HG02885 (cell line): ENCODE results near the gene AMDHD1.

ENCODE experiments used
- ATAC-seq: cut with Tn5 transposase; IDR thresholded peaks from one replicate; pipeline ENCODE4 v1.9.1; 2021; ENCODE audit warnings: mild to moderate bottlenecking; ENCODE audit not compliant: unreplicated experiment, poor library complexity

The AMDHD1 gene, protein sequence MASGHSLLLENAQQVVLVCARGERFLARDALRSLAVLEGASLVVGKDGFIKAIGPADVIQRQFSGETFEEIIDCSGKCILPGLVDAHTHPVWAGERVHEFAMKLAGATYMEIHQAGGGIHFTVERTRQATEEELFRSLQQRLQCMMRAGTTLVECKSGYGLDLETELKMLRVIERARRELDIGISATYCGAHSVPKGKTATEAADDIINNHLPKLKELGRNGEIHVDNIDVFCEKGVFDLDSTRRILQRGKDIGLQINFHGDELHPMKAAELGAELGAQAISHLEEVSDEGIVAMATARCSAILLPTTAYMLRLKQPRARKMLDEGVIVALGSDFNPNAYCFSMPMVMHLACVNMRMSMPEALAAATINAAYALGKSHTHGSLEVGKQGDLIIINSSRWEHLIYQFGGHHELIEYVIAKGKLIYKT

DNA sequence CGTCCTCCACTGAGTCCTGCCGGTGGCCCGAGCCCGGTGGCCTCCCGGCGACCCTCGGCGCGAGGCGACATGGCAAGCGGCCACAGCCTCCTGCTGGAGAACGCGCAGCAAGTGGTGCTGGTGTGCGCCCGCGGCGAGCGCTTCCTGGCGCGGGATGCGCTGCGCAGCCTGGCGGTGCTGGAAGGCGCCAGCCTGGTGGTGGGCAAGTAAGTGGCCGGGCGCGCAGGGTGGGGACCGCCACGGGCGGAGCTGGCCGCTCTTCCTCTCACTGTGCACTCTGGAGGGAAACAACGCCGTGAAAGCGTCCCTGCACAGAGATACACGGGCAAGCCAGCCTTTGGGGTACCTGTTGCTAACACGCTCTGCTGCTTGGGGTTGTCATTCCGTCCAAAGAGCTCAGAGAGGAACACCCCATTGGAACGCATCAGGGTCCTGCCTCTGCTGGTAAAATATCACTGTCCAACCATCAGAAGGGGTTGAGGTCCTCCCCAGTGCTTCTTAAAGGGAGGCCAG is at the start of gene AMDHD1:
Gene AMDHD1, plus strand, starts transcription at position 2 of the 513 bp plus-strand sequence. Its CDS starts 68 bp downstream, at position 70.
- peak; percentile 65 for ATAC-seq

GRCh38 chr12:95896846-95897245 is 46.3 kb upstream of the AMDHD1 start:
- ATAC-seq, result no peak

- no peak for ATAC-seq
These were observed 45.0 kb upstream of the AMDHD1 start for GRCh38 chr12:95898081-95898480.

- ATAC-seq, result no peak
These were observed 34.6 kb upstream of the AMDHD1 start for GRCh38 chr12:95908573-95908972.

DNA sequence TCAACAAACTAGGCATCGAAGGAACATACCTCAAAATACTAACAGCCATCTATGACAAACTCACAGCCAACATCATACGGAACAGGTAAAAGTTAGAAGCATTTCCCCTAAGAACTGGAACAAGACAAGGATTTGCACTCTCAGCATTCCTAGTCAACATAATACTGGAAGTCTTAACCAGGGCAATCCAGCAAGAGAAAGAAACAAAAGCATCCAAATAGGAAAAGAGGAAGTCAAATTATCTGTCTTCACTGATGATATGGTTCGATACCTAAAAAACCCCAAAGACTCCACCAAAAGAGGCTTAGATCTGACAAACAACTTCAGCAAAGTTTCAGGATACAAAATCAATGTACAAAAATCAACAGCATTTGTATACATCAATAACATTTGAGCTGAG is 33.3 kb upstream of the AMDHD1 start:
- no peak for ATAC-seq

DNA sequence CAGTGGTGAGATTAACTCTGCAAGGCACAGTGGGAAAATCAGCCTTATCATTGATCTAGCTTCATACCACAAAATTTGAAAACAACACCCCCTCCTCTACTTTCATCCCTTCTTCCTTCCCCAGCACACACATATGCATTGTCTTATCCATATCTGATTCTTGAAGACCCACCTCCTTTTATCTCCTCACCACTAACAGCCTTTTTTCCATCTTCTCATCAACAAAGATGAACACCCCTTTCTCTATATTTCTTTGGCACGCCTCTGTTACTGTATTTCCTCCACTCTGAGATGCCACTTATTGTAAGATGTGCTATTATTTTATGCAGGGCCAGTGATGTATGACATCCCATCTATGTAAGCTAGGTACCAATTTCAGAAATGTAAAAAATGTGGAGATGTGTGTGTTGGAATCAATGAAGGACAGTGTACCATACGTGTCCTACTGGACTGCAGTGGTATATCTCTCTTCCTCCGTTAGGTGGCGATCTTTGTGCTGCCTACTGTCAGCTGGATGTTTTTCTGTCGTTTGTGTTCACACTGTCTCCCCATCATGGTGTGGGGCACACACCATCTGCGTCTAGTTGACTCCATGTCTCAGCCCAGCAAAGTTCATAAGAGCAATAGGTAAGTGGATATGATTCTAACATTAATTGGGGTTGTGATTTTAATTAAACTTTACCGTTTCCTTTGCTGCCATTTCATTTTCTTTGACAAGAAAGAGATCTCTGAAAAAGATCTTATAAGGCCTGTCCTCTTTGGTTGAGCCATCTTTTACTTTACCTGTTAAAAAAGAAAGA is 24.7 kb upstream of the AMDHD1 start:
- peak; percentile 89 for ATAC-seq

DNA sequence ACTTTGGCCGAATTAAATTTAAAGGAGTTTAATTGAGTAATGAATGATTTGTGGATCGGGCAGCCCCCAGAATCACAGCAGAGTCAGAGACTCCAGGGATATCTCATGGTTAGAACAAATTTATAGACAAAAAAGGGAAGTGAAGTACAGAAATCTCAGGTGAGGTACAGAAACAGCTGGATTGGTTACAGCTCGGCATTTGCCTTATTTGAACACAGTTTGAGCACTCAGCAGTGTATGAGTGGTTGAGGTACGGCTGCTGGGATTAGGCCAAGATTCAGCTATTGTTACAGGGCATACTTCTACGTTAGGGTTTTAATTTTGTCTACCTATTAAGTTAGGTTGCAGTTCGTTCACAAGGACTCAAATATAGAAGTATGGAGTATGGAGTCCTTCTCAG is 24.0 kb upstream of the AMDHD1 start:
- ATAC-seq, result no peak

- no peak for ATAC-seq
These were observed 20.9 kb upstream of the AMDHD1 start for GRCh38 chr12:95922231-95922630.

- no peak for ATAC-seq
These were observed 2.6 kb upstream of the AMDHD1 start for GRCh38 chr12:95940514-95940913.

- no peak for ATAC-seq
These were observed 1.0 kb upstream of the AMDHD1 start for GRCh38 chr12:95942101-95942523.

GRCh38 chr12:95942524-95943329 is 404 bp upstream of the AMDHD1 start, which contains the start of gene CCDC38:
Gene CCDC38 (minus strand): TSS chr12:95942614. CDS start chr12:95936509, 6,105 bp downstream.
- ATAC-seq, result peak; percentile 98

DNA sequence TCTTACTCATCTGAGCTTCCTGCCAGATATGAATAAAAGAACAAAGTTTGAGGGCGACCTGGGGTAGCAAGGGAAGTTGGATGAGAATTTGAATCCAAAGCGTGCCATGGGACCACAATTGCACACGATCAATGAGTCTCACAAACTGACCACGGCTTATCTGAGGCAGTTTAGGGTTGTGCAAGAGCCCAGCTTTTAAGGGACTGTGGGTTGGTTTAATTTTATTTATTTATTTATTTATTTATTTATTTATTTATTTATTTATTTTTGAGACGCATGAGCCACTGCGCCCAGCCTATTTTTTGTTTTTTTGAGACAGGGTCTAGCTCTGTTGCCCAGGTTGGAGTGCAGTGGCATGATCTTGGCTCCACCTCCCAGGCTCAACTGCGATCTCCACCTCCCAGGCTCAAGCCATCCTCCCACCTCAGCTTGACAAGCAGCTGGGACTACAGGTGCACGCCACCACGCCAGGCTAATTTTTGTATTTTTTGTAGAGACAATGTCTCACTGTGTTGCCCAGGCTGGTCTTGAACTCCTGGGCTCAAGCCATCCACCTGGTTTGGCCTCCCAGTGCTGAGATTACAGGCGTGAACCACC is 1.1 kb downstream of the AMDHD1 start:
- ATAC-seq, result no peak

GRCh38 chr12:95949477-95950206 is 6.5 kb downstream of the AMDHD1 start:
- ATAC-seq, result no peak

GRCh38 chr12:95951515-95951914 is 8.4 kb downstream of the AMDHD1 start:
- no peak for ATAC-seq

GRCh38 chr12:95953000-95953399 is 9.9 kb downstream of the AMDHD1 start:
- no peak for ATAC-seq

- no peak for ATAC-seq
These were observed 12.5 kb downstream of the AMDHD1 start for GRCh38 chr12:95955549-95956159.

- ATAC-seq, result no peak
These were observed 13.5 kb downstream of the AMDHD1 start for GRCh38 chr12:95956557-95957145.

- ATAC-seq, result no peak
These were observed 16.0 kb downstream of the AMDHD1 start for GRCh38 chr12:95959107-95959506.
